OCI-LY1 (cell line): Measurements from ENCODE around the gene RRAGB.

Source experiments
- H2AFZ ChIP-seq: fragments of 200-600 bp; sonication (generic), shearing (Covaris generic); 2 replicates; pipeline ENCODE4 v1.6.0; 2014; ENCODE audit warnings: antibody characterized with exemption, mild to moderate bottlenecking, low read length
- H3F3A ChIP-seq: fragments of 200-600 bp; sonication (generic), shearing (Covaris generic); 2 replicates; pipeline ENCODE4 v1.6.0; 2014; ENCODE audit warnings: mild to moderate bottlenecking, antibody characterized with exemption, low read length, moderate library complexity; ENCODE audit not compliant: insufficient read depth
- H3K27ac ChIP-seq: fragments of 200-600 bp; sonication (generic); 2 replicates; pipeline ENCODE4 v1.5.1; 2014; ENCODE audit warnings: low read length, mixed run types, mild to moderate bottlenecking, low read depth; ENCODE audit not compliant: poor library complexity, severe bottlenecking
- H3K27me3 ChIP-seq: fragments of 200-600 bp; sonication (generic); 2 replicates; pipeline ENCODE4 v1.6.0; 2014; ENCODE audit warnings: antibody characterized with exemption, mild to moderate bottlenecking, low read length, moderate library complexity; ENCODE audit not compliant: insufficient read depth
- H3K36me3 ChIP-seq: fragments of 200-600 bp; sonication (generic); 2 replicates; pipeline ENCODE4 v1.6.1; 2014; ENCODE audit warnings: mild to moderate bottlenecking, antibody characterized with exemption, low read length, moderate library complexity, mixed read lengths; ENCODE audit not compliant: insufficient read depth
- H3K4me1 ChIP-seq: fragments of 200-600 bp; sonication (generic); 2 replicates; pipeline ENCODE4 v1.5.1; 2014; ENCODE audit warnings: mild to moderate bottlenecking, low read length, moderate library complexity; ENCODE audit not compliant: insufficient read depth, severe bottlenecking
- H3K4me2 ChIP-seq: fragments of 200-600 bp; sonication (generic), shearing (Covaris generic); 2 replicates; pipeline ENCODE4 v1.6.1; 2014; ENCODE audit warnings: low read length
- H3K4me3 ChIP-seq: fragments of 200-600 bp; sonication (generic); 2 replicates; pipeline ENCODE4 v1.5.1; 2014; ENCODE audit warnings: low read length, low read depth, mild to moderate bottlenecking, mixed read lengths; ENCODE audit not compliant: poor library complexity, severe bottlenecking
- H3K79me2 ChIP-seq: fragments of 200-600 bp; shearing (Covaris generic); 2 replicates; pipeline ENCODE4 v1.6.1; 2016; ENCODE audit warnings: mixed run types, low read length, mixed read lengths; ENCODE audit not compliant: insufficient read depth
- H3K9ac ChIP-seq: fragments of 200-600 bp; sonication (generic), shearing (Covaris generic); 2 replicates; pipeline ENCODE4 v1.6.1; 2014; ENCODE audit warnings: mild to moderate bottlenecking, low read length, mixed read lengths
- H3K9me2 ChIP-seq: fragments of 200-600 bp; sonication (generic), shearing (Covaris generic); 2 replicates; pipeline ENCODE4 v1.6.1; 2014; ENCODE audit warnings: low read depth, mild to moderate bottlenecking, low read length, mixed read lengths
- H3K9me3 ChIP-seq: fragments of 200-600 bp; shearing (Covaris generic); 2 replicates; pipeline ENCODE4 v1.6.1; 2014; ENCODE audit warnings: low read length, mixed read lengths
- H4K20me1 ChIP-seq: fragments of 200-600 bp; sonication (generic), shearing (Covaris generic); 2 replicates; pipeline ENCODE4 v1.6.0; 2016; ENCODE audit warnings: mild to moderate bottlenecking, low read length; ENCODE audit not compliant: insufficient read depth
- CTCF ChIP-seq: fragments of 200-600 bp; sonication (generic), shearing (Covaris generic); IDR thresholded peaks from 2 replicates; pipeline ENCODE4 v1.5.1; 2017; ENCODE audit warnings: mild to moderate bottlenecking, antibody characterized with exemption, low read length, moderate library complexity, mixed read lengths
- EZH2 ChIP-seq: fragments of 200-600 bp; sonication (generic), shearing (Covaris generic); IDR thresholded peaks from 2 replicates; pipeline ENCODE4 v1.8.0; 2017; ENCODE audit warnings: borderline replicate concordance, mixed run types, mild to moderate bottlenecking, antibody characterized with exemption, low read length, moderate library complexity, mixed read lengths

The RRAGB gene

GRCh38 chrX:55801811-55802210 is 84.3 kb downstream of the RRAGB start:
- Histone ChIP-seq H3K4me2 (no peak overlapping the region), H2AFZ (no peak overlapping the region), H4K20me1 (no peaks in the 10 kb centered on the region), H3F3A (no peaks in the 10 kb centered on the region), H3K79me2 (no peaks in the 10 kb centered on the region), H3K4me1 (no peaks in the 10 kb centered on the region), H3K36me3 (no peaks in the 10 kb centered on the region), H3K9me2 (no peaks in the 10 kb centered on the region), H3K27ac (no peak overlapping the region), H3K9me3 (no peaks in the 10 kb centered on the region), H3K4me3 (no peak overlapping the region), H3K9ac (no peak overlapping the region), H3K27me3 (no peaks in the 10 kb centered on the region)
- TF ChIP-seq CTCF, result no peak
- no peak for TF ChIP-seq EZH2
